Measurements from ENCODE around the gene PNPLA2. TPM values are rescaled to one million over a fixed set of nuclear protein-coding genes. Genes with fewer than 3 reads are reported as not detected.
A peak's percentile ranks its signal among the peaks of the same experiment; 100 is the strongest.

The PNPLA2 gene
- polyA plus RNA-seq, 1 experiment = 17.3 TPM

- peak; percentile 82 for TF ChIP-seq CTCF (IDR thresholded peaks at IDR 0.05; ENCODE audit: low read depth, low read length)
- H3K9me3 ChIP-seq (ENCODE audit: control insufficient read depth, insufficient read depth, low read length) = no peaks in the 10 kb centered on the region; the same call in 1 of the 2 replicates
- no peak overlapping the region for H3K27ac ChIP-seq (ENCODE audit: low read depth, low read length)
- POLR2A ChIA-PET = interaction anchor here (1.9 kb wide), 1 partner anchor 11 kb away, joined by 6 read pairs; no protein-coding TSS in a partner anchor
- CTCF ChIA-PET = interaction anchor here (0.6 to 1.5 kb wide), 4 partner anchors 10 to 127 kb away, joined by 3 to 4 read pairs (median 4); no protein-coding TSS in a partner anchor
- H3K4me3 ChIP-seq (ENCODE audit: low read depth, low read length) = no peak overlapping the region; the same call in 1 of the 2 replicates
- no peak for DNase-seq (ENCODE audit: low read depth, low spot score)
- H3K27me3 ChIP-seq (ENCODE audit: control insufficient read depth, insufficient read depth, low read length) = no peaks in the 10 kb centered on the region
Observed at GRCh38 chr11:848380-848931, 29.7 kb downstream of the PNPLA2 start.

- CTCF ChIA-PET = interaction anchor here (1.4 kb wide), 1 partner anchor 11 kb away, joined by 4 read pairs; no protein-coding TSS in a partner anchor
- POLR2A ChIA-PET = interaction anchor here (1.9 kb wide), 1 partner anchor 10 kb away, joined by 6 read pairs; no protein-coding TSS in a partner anchor
- Histone ChIP-seq H3K27ac (ENCODE audit: low read depth, low read length) (no peak overlapping the region), H3K9me3 (ENCODE audit: control insufficient read depth, insufficient read depth, low read length) (no peaks in the 10 kb centered on the region; the same call in 1 of the 2 replicates), H3K27me3 (ENCODE audit: control insufficient read depth, insufficient read depth, low read length) (no peaks in the 10 kb centered on the region), H3K4me3 (ENCODE audit: low read depth, low read length) (peak overlapping the region; percentile 54)
- TF ChIP-seq CTCF (IDR thresholded peaks at IDR 0.05; ENCODE audit: low read depth, low read length) = no peak
- DNase-seq (ENCODE audit: low read depth, low spot score) = no peak
Observed at GRCh38 chr11:849104-849824, 30.6 kb downstream of the PNPLA2 start.

- CTCF ChIA-PET = no interaction called here
Observed at GRCh38 chr11:849951-850774, 31.4 kb downstream of the PNPLA2 start.

More at GRCh38 chr11:849951-850774, 31.4 kb downstream of the PNPLA2 start:
- Histone ChIP-seq H3K27ac (ENCODE audit: low read depth, low read length) (no peak overlapping the region), H3K4me3 (ENCODE audit: low read depth, low read length) (peak overlapping the region; percentile 54), H3K27me3 (ENCODE audit: control insufficient read depth, insufficient read depth, low read length) (no peaks in the 10 kb centered on the region), H3K9me3 (ENCODE audit: control insufficient read depth, insufficient read depth, low read length) (no peaks in the 10 kb centered on the region; the same call in 1 of the 2 replicates)
- POLR2A ChIA-PET = interaction anchor here (0.5 kb wide), 1 partner anchor 12 kb away, joined by 3 read pairs; no protein-coding TSS in a partner anchor
- DNase-seq (ENCODE audit: low read depth, low spot score) = no peak
- TF ChIP-seq CTCF (IDR thresholded peaks at IDR 0.05; ENCODE audit: low read depth, low read length) = no peak
